RPMI8226 (cell line): ENCODE data around the gene COMTD1.
"Not testable (repeated sequence)": the region's sequence is repeated elsewhere in the genome, so short reads cannot be mapped to it uniquely, and the experiment has no call there.

Experiments used
- DNase-seq: peaks from one replicate; pipeline ENCODE4 v3.0.0-alpha.2; 2015

Gene COMTD1

DNA sequence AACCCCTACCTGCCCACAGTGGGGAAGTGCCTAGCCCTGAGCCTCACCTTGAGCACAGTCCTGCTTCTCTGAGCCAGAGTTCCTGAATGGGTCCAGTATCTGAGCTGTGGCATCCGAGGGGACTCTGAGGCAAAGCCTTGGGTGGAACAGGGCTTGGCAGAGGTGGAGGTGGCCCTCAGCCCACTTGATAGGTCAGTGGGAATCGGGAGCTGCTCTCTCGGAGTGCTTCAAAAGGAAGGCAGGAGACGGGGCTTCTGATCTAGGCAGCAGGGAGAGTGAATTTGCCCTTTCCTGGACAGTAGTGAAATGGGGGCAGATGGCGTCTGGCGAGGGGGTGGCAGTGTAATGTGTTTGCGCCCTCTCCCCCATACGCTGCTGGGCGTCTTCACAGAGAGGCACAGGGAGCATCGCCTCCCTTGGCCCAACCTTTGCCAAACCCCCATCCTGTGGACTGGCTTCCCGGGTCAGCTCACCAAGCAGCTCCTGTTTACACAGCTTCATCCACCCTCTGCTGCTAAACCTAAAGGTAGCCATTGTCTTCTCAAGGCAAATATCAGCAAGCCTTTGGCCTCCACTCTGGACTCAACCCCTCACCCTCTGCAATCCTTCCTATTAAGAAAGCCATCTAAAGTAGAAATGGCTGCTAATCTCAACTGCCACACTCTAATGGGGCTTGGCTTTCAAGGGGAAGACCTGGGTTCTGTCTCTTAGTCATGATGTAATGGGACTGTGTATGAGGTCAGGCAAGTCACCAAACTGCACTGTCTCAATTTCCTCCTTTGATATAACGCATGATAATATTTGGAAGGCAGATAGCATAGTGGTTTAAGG, 46.3 kb downstream of the COMTD1 start:
- no peak for DNase-seq

DNA sequence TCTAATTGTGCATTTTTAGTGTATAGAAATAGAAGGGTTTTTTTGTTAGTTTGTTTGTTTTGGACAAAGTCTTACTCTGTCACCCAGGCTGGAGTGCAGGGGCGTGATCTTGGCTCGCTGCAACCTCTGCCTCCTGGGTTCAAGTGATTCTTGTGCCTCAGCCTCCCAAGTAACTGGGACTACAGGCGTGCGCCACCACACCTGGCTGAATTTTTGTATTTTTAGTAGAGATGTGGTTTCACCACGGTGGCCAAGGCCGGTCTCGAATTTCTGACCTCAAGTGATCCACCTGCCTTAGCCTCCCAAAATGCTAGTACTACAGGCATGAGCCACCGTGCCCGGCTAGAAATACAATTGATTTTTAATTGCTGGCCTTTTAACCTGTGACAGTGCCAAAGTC, 47.2 kb downstream of the COMTD1 start:
- not testable (repeated sequence) for DNase-seq

DNA sequence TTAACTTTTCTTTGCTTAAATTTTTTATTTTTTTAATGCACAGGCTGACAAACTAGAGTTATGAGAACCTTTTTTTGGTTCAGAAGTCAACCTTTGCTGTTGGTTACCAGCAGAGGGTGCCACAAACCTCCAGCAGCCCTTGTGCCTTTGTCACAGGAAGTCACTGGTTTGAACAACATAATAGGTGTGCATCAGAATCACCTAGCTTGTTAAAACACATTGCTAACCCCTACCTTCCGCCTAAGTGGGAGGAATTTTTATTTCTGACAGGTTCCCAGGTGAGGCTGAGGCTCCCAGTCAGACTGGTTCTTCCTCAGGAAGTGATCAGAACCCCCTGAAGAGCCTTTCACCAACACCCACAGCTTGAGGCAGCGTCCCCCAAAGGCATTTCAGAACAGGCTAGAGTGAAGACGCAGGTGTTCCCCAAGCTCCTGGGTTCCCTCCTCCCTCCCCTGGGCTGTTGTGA, 47.8 kb downstream of the COMTD1 start:
- DNase-seq = peak; percentile 62

DNA sequence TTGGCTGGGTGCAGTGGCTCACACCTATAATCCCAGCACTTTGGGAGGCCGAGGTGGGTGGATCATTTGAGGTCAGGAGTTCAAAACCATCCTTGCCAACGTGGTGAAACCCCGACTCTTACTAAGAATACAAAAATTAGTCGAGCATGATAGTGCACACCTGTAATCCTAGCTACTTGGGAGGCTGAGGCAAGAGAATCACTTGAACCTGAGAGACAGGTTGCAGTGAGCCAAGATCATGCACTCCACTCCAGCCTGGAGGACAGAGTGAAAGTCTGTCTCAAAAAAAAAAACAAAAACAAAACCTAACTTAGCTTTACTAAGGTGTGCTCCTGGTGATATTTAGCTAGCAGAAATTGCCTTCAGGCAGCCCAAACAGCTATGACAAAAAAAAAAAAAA, 49.4 kb downstream of the COMTD1 start:
- no peak for DNase-seq
